ENCODE measurements around the gene HOMER2. TPM values are rescaled to one million over a fixed set of nuclear protein-coding genes. Genes with fewer than 3 reads are reported as not detected.

Gene HOMER2
- total and polyA plus RNA-seq, 2 of the 4 experiments (the other 2 are of a cell fraction): 0.54 to 0.79 TPM

DNA sequence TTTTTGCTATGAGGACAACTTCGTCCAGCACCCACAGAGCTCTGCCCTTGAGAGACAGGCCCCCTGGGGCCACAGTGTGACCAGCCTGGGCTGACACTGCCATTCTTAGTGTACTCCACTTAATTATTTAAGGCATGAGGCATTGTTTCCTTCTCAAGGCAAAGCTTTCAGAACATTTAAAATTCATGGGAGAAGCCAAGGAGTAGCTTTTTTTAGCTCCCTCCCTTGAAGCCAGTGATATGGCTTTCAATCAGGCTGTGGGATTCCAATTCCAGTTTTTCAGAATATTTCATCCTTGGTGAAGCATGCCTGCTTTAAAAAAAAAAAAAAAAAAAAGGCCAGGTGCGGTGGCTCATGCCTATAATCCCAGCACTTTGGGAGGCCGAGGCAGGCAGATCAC lies 21.3 kb downstream of the HOMER2 start:
- no peak overlapping the region for H3K4ac ChIP-seq (ENCODE audit: low read depth, low read length)
- H2BK15ac ChIP-seq (ENCODE audit: low read depth, low read length): no peak overlapping the region
- ATAC-seq (ENCODE audit: low read depth) (no peak), DNase-seq (no peak)
- H3K9me1 ChIP-seq (ENCODE audit: insufficient read depth, low read length): no peaks in the 10 kb centered on the region
- TF ChIP-seq, protein P1, sequence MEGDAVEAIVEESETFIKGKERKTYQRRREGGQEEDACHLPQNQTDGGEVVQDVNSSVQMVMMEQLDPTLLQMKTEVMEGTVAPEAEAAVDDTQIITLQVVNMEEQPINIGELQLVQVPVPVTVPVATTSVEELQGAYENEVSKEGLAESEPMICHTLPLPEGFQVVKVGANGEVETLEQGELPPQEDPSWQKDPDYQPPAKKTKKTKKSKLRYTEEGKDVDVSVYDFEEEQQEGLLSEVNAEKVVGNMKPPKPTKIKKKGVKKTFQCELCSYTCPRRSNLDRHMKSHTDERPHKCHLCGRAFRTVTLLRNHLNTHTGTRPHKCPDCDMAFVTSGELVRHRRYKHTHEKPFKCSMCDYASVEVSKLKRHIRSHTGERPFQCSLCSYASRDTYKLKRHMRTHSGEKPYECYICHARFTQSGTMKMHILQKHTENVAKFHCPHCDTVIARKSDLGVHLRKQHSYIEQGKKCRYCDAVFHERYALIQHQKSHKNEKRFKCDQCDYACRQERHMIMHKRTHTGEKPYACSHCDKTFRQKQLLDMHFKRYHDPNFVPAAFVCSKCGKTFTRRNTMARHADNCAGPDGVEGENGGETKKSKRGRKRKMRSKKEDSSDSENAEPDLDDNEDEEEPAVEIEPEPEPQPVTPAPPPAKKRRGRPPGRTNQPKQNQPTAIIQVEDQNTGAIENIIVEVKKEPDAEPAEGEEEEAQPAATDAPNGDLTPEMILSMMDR (conservative IDR thresholded peaks at IDR 0.05; ENCODE audit: low read depth, low read length): no peak
- TF ChIP-seq, protein P2, sequence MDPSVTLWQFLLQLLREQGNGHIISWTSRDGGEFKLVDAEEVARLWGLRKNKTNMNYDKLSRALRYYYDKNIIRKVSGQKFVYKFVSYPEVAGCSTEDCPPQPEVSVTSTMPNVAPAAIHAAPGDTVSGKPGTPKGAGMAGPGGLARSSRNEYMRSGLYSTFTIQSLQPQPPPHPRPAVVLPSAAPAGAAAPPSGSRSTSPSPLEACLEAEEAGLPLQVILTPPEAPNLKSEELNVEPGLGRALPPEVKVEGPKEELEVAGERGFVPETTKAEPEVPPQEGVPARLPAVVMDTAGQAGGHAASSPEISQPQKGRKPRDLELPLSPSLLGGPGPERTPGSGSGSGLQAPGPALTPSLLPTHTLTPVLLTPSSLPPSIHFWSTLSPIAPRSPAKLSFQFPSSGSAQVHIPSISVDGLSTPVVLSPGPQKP (IDR thresholded peaks at IDR 0.05; ENCODE audit: borderline replicate concordance, low read depth, low read length): no peak
- TF ChIP-seq MAFK (IDR thresholded peaks at IDR 0.05; ENCODE audit: low read depth, low read length): no peak
- no peak for TF ChIP-seq RCOR1 (IDR thresholded peaks at IDR 0.05; ENCODE audit: insufficient replicate concordance, low read length)
- TF ChIP-seq FOS (IDR thresholded peaks at IDR 0.05; ENCODE audit: low read depth, low read length): no peak
- TF ChIP-seq POLR2A (IDR thresholded peaks at IDR 0.05; ENCODE audit: low read depth, low read length): no peak
- TF ChIP-seq RAD21 (IDR thresholded peaks at IDR 0.05; ENCODE audit: low read length): no peak
- no peaks in the 10 kb centered on the region for H3K4me1 ChIP-seq (ENCODE audit: control insufficient read depth, insufficient read depth, low read length)
- in situ Hi-C loops (cut with MboI; ENCODE audit: low sequenced_read_pairs): no loop called here
- no peak overlapping the region for H2BK120ac ChIP-seq (ENCODE audit: low read depth, low read length)
- no peak overlapping the region for H3K14ac ChIP-seq (replicated peaks; ENCODE audit: low read depth, low read length)
- WGBS, 2 experiments (ENCODE audit: extremely low coverage in 2 of 2, insufficient read length in 1 of 2): no CpG with 5 or more reads among the region's 3 CpGs
- no peaks in the 10 kb centered on the region for H3K9me3 ChIP-seq (ENCODE audit: control insufficient read depth, insufficient read depth, low read length)
- no peak overlapping the region for H2AK5ac ChIP-seq (ENCODE audit: low read depth, low read length)
- dilution Hi-C loops (cut with HindIII; ENCODE audit: low sequenced_read_pairs, unreplicated experiment): no loop called here
- H3K18ac ChIP-seq (ENCODE audit: low read depth, low read length): no peak overlapping the region
- H3K79me1 ChIP-seq (ENCODE audit: low read depth in 1 of 2, low read length in 2 of 2): no peaks in the 10 kb centered on the region
- H3K4me3 ChIP-seq (ENCODE audit: insufficient read depth, low read depth, low read length): no peak overlapping the region
- H3K9ac ChIP-seq (ENCODE audit: low read depth, low read length): no peak overlapping the region
- H4K91ac ChIP-seq (ENCODE audit: insufficient read depth, low read depth, low read length): no peak overlapping the region
- no peak overlapping the region for H2AK9ac ChIP-seq (replicated peaks; ENCODE audit: low read depth, low read length, poor library complexity)
- no peak overlapping the region for H2BK20ac ChIP-seq (ENCODE audit: low read depth, low read length)
- H3K4me2 ChIP-seq (ENCODE audit: low read depth, low read length): no peak overlapping the region
- H2AFZ ChIP-seq (replicated peaks; ENCODE audit: low read length, poor library complexity): no peak overlapping the region
- H3K23ac ChIP-seq (ENCODE audit: low read depth, low read length): no peak overlapping the region
- no peak overlapping the region for H4K8ac ChIP-seq (ENCODE audit: low read depth in 2 of 2, low read length in 2 of 2)
- CTCF ChIA-PET: interaction anchor here (0.6 kb wide), 2 partner anchors 11 to 23 kb away, joined by 3 read pairs; no protein-coding TSS in a partner anchor
- POLR2A ChIA-PET (ENCODE audit: unreplicated experiment): no interaction called here
- no peak overlapping the region for H2BK5ac ChIP-seq (ENCODE audit: low read depth, low read length, poor library complexity, severe bottlenecking)
- H3K56ac ChIP-seq (ENCODE audit: extremely low read depth, insufficient read depth, low read length): no peak overlapping the region
- no peaks in the 10 kb centered on the region for H3K36me3 ChIP-seq (ENCODE audit: control insufficient read depth, insufficient read depth, low read length)
- H3K27me3 ChIP-seq (ENCODE audit: control insufficient read depth, insufficient read depth, low read length): peaks cover 3% of the 10 kb centered on the region; the same call in 1 of the 2 replicates
- intact Hi-C loops (cut with micrococcal nuclease): no loop called here
- BruUV-seq (replicated peaks): no TSS peak
- no peak overlapping the region for H3K27ac ChIP-seq (ENCODE audit: insufficient read depth, low read length)
- H4K5ac ChIP-seq (ENCODE audit: low read depth, low read length): no peak overlapping the region
- H4K20me1 ChIP-seq (ENCODE audit: insufficient read depth, low read length): no peaks in the 10 kb centered on the region
